ENCODE measurements around the gene CDKN1C.

Gene CDKN1C

GRCh38 chr11:2923446-2924375 lies 38.1 kb upstream of the CDKN1C start:
- DNase-seq (ENCODE audit: low spot score) = no peak

- no peak for DNase-seq (ENCODE audit: low spot score)
Measured at GRCh38 chr11:2922655-2923054, 37.1 kb upstream of the CDKN1C start.

GRCh38 chr11:2921742-2922493 lies 36.3 kb upstream of the CDKN1C start:
- DNase-seq (ENCODE audit: low spot score) = no peak

GRCh38 chr11:2921261-2921660 lies 35.7 kb upstream of the CDKN1C start:
- DNase-seq (ENCODE audit: low spot score) = no peak

- DNase-seq (ENCODE audit: low spot score) = no peak
Measured at GRCh38 chr11:2920343-2920742, 34.8 kb upstream of the CDKN1C start.

GRCh38 chr11:2919837-2920236 lies 34.3 kb upstream of the CDKN1C start:
- DNase-seq (ENCODE audit: low spot score) = no peak

GRCh38 chr11:2919188-2919587 lies 33.6 kb upstream of the CDKN1C start:
- no peak for DNase-seq (ENCODE audit: low spot score)

- DNase-seq (ENCODE audit: low spot score) = no peak
Measured at GRCh38 chr11:2917842-2918490, 32.4 kb upstream of the CDKN1C start.

GRCh38 chr11:2916892-2917645 lies 31.5 kb upstream of the CDKN1C start:
- no peak for DNase-seq (ENCODE audit: low spot score)

GRCh38 chr11:2916114-2916891 lies 30.7 kb upstream of the CDKN1C start:
- no peak for DNase-seq (ENCODE audit: low spot score)

GRCh38 chr11:2915473-2915872 lies 29.9 kb upstream of the CDKN1C start:
- no peak for DNase-seq (ENCODE audit: low spot score)

GRCh38 chr11:2914455-2915195 lies 29.1 kb upstream of the CDKN1C start:
- DNase-seq (ENCODE audit: low spot score) = no peak

GRCh38 chr11:2913776-2914175 lies 28.2 kb upstream of the CDKN1C start:
- no peak for DNase-seq (ENCODE audit: low spot score)

GRCh38 chr11:2913019-2913431 lies 27.4 kb upstream of the CDKN1C start:
- DNase-seq (ENCODE audit: low spot score) = no peak

GRCh38 chr11:2912498-2912897 lies 26.9 kb upstream of the CDKN1C start:
- no peak for DNase-seq (ENCODE audit: low spot score)

- DNase-seq (ENCODE audit: low spot score) = no peak
Measured at GRCh38 chr11:2911785-2912391, 26.3 kb upstream of the CDKN1C start.

GRCh38 chr11:2911088-2911784 lies 25.7 kb upstream of the CDKN1C start:
- no peak for DNase-seq (ENCODE audit: low spot score)

GRCh38 chr11:2910401-2910955 lies 24.9 kb upstream of the CDKN1C start:
- DNase-seq (ENCODE audit: low spot score) = no peak

Measured in hematopoietic multipotent progenitor cell treated with erythropoietin and hydrocortisone succinate and interleukin-3 and kit ligand, for 17 days (in vitro differentiated cells).